ENCODE measurements around the gene ZNF786.
A peak's percentile ranks its signal among the peaks of the same experiment; 100 is the strongest.

ZNF786 gene

GRCh38 chr7:149028346-149029109 is 62.0 kb downstream of the ZNF786 start, which contains the start of gene PDIA4:
Gene PDIA4 (minus strand): TSS chr7:149028505. CDS start chr7:149028408, 97 bp downstream.
- DNase-seq, result peak; percentile 99

GRCh38 chr7:149027611-149028345 is 62.7 kb downstream of the ZNF786 start:
- no peak for DNase-seq

GRCh38 chr7:149027055-149027454 is 63.5 kb downstream of the ZNF786 start:
- no peak for DNase-seq

DNA sequence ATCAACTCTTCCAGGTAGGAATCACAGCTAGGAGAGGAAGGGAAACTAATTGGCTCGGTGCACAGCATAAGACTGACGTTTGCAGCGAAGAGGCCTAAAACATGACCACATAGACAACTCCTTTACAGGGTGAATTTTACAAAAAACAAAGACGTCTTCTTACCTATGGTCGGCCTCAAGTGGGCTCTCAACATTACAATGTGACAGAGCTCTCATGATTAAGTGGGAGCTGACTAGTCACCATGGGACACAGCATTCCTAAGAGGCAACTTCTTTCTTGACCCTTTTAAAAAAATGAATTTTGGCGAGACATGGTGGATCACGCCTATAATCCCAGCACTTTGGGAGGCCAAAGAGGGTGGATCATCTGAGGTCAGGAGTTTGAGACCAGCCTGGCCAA is 66.9 kb downstream of the ZNF786 start:
- DNase-seq, result no peak

- no peak for DNase-seq
These were observed 67.7 kb downstream of the ZNF786 start for GRCh38 chr7:149022756-149023360.

DNA sequence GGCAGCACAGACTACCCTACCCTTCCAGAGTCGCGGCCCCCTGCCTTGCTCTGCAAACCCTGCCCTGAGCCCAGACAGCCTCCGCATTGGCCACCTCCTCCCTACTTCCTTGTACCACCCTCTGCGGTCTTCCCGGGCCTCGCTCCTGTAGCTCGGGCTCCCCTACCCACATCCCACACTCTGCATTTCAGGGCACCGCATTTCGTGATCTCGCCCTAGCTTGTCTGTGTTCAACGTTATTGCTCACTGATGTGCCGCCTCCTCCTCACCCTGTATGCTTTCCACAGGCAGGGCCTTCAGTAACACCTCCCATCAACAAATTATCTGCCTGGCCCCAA is 68.8 kb downstream of the ZNF786 start:
- no peak for DNase-seq

DNA sequence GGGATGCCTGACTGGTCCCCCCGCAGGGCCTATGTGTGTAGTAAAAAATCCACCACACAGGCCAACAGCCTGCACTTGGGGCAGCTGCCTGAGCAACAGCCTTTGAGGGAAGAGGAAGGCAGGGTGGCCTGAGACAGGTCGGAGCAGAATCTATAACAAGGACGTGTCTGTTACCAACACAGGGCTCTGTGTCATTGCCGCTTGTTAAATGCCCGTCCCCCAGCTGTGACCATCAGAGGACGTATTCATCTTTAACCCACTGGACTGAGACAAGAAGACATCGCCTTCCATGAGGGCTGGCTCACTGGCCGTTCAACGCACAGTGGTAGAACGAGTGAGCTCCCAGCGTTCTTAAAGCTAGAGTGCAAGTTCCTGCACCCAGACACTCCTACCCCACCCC is 70.0 kb downstream of the ZNF786 start:
- DNase-seq, result no peak

Measured in COR-L47 (cell line).